GM12873 (cell line): ENCODE data around the gene AGK.

ENCODE experiments used
- CTCF ChIP-seq: IDR thresholded peaks from 2 replicates; pipeline ENCODE4 v1.5.1; 2012; ENCODE audit warnings: low read depth, mild to moderate bottlenecking, moderate library complexity, low read length, control low read depth; ENCODE audit not compliant: insufficient read depth; ENCODE audit errors: missing control alignments

Gene AGK

GRCh38 chr7:141664450-141664849, 113.2 kb downstream of the AGK start:
- TF ChIP-seq CTCF, result no peak

GRCh38 chr7:141665208-141666035, 114.2 kb downstream of the AGK start:
- no peak for TF ChIP-seq CTCF

GRCh38 chr7:141666071-141666470, 114.9 kb downstream of the AGK start:
- TF ChIP-seq CTCF, result no peak

- TF ChIP-seq CTCF, result no peak
These were observed 117.6 kb downstream of the AGK start for GRCh38 chr7:141668853-141669252.

- TF ChIP-seq CTCF, result no peak
These were observed 120.7 kb downstream of the AGK start for GRCh38 chr7:141671705-141672496.

GRCh38 chr7:141673346-141673745, 122.1 kb downstream of the AGK start:
- no peak for TF ChIP-seq CTCF

- TF ChIP-seq CTCF, result no peak
These were observed 123.0 kb downstream of the AGK start for GRCh38 chr7:141674171-141674671.
